ENCODE measurements around the gene AIMP1. TPM values are rescaled to one million over a fixed set of nuclear protein-coding genes. Genes with fewer than 3 reads are reported as not detected.

Gene AIMP1
- total RNA-seq, 1 experiment from 2014 or later: 45.8 TPM

- intact Hi-C loops (cut with micrococcal nuclease; ENCODE audit: unreplicated experiment) (no loop called here), in situ Hi-C loops (cut with HindIII; ENCODE audit: low pct_unique_long_range_greater_than_20kb, low sequenced_read_pairs) (no loop called here)
- H3K36me3 ChIP-seq (ENCODE audit: control insufficient read depth, insufficient read depth, low read length): peaks cover 13% of the 10 kb centered on the region; the same call in 1 of the 2 replicates
- TF ChIP-seq CTCF (IDR thresholded peaks at IDR 0.05): no peak
- no peak for TF ChIP-seq REST (IDR thresholded peaks at IDR 0.05; ENCODE audit: insufficient read depth in 1 of 2, low read depth in 2 of 2, low read length in 1 of 2)
- no peak for TF ChIP-seq POLR2AphosphoS5 (IDR thresholded peaks at IDR 0.05; ENCODE audit: low read depth, low read length)
- TF ChIP-seq TCF7L2 (IDR thresholded peaks at IDR 0.05; ENCODE audit: low read depth, low read length): no peak
- TF ChIP-seq SIN3A (IDR thresholded peaks at IDR 0.05; ENCODE audit: borderline replicate concordance, insufficient read depth, low read depth, low read length): no peak
- BruUV-seq (replicated peaks): TSS peak; percentile 88
- no peaks in the 10 kb centered on the region for H3K27me3 ChIP-seq (ENCODE audit: control insufficient read depth, insufficient read depth, low read length)
- peak overlapping the region; percentile 89 to 97 for H3K4me3 ChIP-seq (ENCODE audit: low read depth in 2 of 2, low read length in 2 of 2)
- ChIA-PET CTCF (no interaction called here), POLR2A (no interaction called here)
- no peaks in the 10 kb centered on the region for H3K9me3 ChIP-seq (ENCODE audit: control insufficient read depth, insufficient read depth, low read depth, low read length)
- H3K4me1 ChIP-seq (ENCODE audit: control insufficient read depth, insufficient read depth, low read length): peaks cover 3% of the 10 kb centered on the region; the same call in 1 of the 2 replicates
- ATAC-seq (no peak), DNase-seq (ENCODE audit: low read depth, low spot score) (no peak)
- H3K27ac ChIP-seq (ENCODE audit: low read length): peak overlapping the region; percentile 96
Observed at GRCh38 chr4:106316773-106317409, 541 bp downstream of the AIMP1 start.

- Histone ChIP-seq H3K36me3 (ENCODE audit: control insufficient read depth, insufficient read depth, low read length) (peaks cover 13% of the 10 kb centered on the region; the same call in 1 of the 2 replicates), H3K9me3 (ENCODE audit: control insufficient read depth, insufficient read depth, low read depth, low read length) (no peaks in the 10 kb centered on the region), H3K27me3 (ENCODE audit: control insufficient read depth, insufficient read depth, low read length) (no peaks in the 10 kb centered on the region), H3K4me3 (ENCODE audit: low read depth in 2 of 2, low read length in 2 of 2) (no peak overlapping the region), H3K27ac (ENCODE audit: low read length) (no peak overlapping the region), H3K4me1 (ENCODE audit: control insufficient read depth, insufficient read depth, low read length) (peaks cover 3% of the 10 kb centered on the region; the same call in 1 of the 2 replicates)
- in situ Hi-C loops (cut with HindIII; ENCODE audit: low pct_unique_long_range_greater_than_20kb, low sequenced_read_pairs) (no loop called here), intact Hi-C loops (cut with micrococcal nuclease; ENCODE audit: unreplicated experiment) (no loop called here)
- ChIA-PET CTCF (no interaction called here), POLR2A (no interaction called here)
- BruUV-seq (replicated peaks): no TSS peak
- ATAC-seq: no peak
- no peak for DNase-seq (ENCODE audit: low read depth, low spot score)
- TF ChIP-seq CTCF (IDR thresholded peaks at IDR 0.05): no peak
- no peak for TF ChIP-seq SIN3A (IDR thresholded peaks at IDR 0.05; ENCODE audit: borderline replicate concordance, insufficient read depth, low read depth, low read length)
- no peak for TF ChIP-seq REST (IDR thresholded peaks at IDR 0.05; ENCODE audit: insufficient read depth in 1 of 2, low read depth in 2 of 2, low read length in 1 of 2)
- no peak for TF ChIP-seq TCF7L2 (IDR thresholded peaks at IDR 0.05; ENCODE audit: low read depth, low read length)
- TF ChIP-seq POLR2AphosphoS5 (IDR thresholded peaks at IDR 0.05; ENCODE audit: low read depth, low read length): no peak
Observed at GRCh38 chr4:106317815-106318214, 1.5 kb downstream of the AIMP1 start.
